Measurements from ENCODE around the gene PRR5. TPM values are rescaled to one million over a fixed set of nuclear protein-coding genes. Genes with fewer than 3 reads are reported as not detected.

The PRR5 gene
- total and polyA plus RNA-seq, 2 of the 13 experiments (the other 11 are each of a cell fraction or from before 2014, with no cell fraction given), result 11.6 to 27.5 TPM

- TF ChIP-seq SAFB2 (CRISPR knock-in tag; IDR thresholded peaks at IDR 0.05; ENCODE audit: borderline replicate concordance, low read depth) (no peak), ZNF124 (CRISPR knock-in tag; IDR thresholded peaks at IDR 0.05) (no peak), SRSF9 (IDR thresholded peaks at IDR 0.05; ENCODE audit: borderline replicate concordance, insufficient read depth, low read depth, low read length, poor library complexity, severe bottlenecking) (no peak), ZNF740 (CRISPR knock-in tag; IDR thresholded peaks at IDR 0.05) (no peak), ZFP41 (CRISPR knock-in tag; IDR thresholded peaks at IDR 0.05; ENCODE audit: borderline replicate concordance) (no peak), GATAD2A (CRISPR knock-in tag; IDR thresholded peaks at IDR 0.05) (no peak), SRY (CRISPR knock-in tag; IDR thresholded peaks at IDR 0.05) (no peak), ZNF614 (CRISPR knock-in tag; IDR thresholded peaks at IDR 0.05; ENCODE audit: borderline replicate concordance) (no peak), ZSCAN25 (CRISPR knock-in tag; IDR thresholded peaks at IDR 0.05) (no peak), ZBTB4 (CRISPR knock-in tag; IDR thresholded peaks at IDR 0.05; ENCODE audit: borderline replicate concordance) (no peak), ZNF567 (CRISPR knock-in tag; IDR thresholded peaks at IDR 0.05; ENCODE audit: borderline replicate concordance) (no peak), ZNF598 (CRISPR knock-in tag; IDR thresholded peaks at IDR 0.05; ENCODE audit: borderline replicate concordance) (no peak)
These were observed 15.0 kb upstream of the PRR5 start (continued) for GRCh38 chr22:44686873-44687600.
